GM18951 (cell line): ENCODE data around the gene CENPT.

Source experiments
- POLR2A ChIP-seq: IDR thresholded peaks from 4 replicates; pipeline ENCODE4 v1.6.1; 2011; ENCODE audit warnings: mild to moderate bottlenecking; ENCODE audit not compliant: insufficient read length, insufficient read depth; ENCODE audit errors: extremely low read depth
- in situ Hi-C: fragments of 300-500 bp; cut with MboI; formaldehyde crosslinking; loops from one replicate; pipeline ENCODE4 v1.12.0; 2022; ENCODE audit warnings: low sequenced_read_pairs, mixed read lengths, inconsistent platforms; ENCODE audit not compliant: unreplicated experiment

Gene CENPT

DNA sequence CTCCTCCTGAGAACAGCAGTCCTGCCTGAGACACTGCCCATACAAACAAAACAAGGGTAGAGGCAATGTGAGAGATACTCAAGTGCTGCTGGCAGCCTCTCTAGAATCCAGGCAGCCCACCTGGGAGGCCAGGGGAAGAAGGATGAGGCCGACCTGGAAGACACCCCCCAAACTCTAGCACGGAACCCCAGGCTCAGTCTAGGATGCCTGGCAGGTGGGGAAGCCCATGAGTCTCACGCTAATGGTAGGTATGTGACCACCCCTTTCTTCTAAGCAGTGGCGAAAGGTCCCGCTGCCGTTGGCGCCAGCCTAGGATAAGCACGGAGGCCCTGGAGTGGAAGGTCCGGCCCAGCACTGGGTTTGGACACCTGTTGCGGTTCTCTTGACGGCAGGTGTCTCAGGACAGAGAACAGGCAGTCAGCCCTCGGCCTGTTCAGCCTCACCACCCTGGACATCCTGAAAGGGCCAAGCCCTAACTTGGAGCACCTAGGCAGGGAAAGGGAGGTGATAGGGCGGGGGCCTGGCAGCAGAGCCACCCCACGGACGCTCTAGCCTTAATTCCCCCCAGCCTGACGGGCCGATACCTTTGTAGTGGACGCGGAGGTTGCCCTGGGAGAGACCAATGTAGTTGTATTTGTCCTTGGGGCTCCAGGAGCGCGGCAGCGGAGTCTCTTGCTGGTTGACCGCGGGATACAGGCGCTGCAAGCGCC lies 41.6 kb downstream of the CENPT start:
- in situ Hi-C loops = no loop called here
- TF ChIP-seq POLR2A = no peak

DNA sequence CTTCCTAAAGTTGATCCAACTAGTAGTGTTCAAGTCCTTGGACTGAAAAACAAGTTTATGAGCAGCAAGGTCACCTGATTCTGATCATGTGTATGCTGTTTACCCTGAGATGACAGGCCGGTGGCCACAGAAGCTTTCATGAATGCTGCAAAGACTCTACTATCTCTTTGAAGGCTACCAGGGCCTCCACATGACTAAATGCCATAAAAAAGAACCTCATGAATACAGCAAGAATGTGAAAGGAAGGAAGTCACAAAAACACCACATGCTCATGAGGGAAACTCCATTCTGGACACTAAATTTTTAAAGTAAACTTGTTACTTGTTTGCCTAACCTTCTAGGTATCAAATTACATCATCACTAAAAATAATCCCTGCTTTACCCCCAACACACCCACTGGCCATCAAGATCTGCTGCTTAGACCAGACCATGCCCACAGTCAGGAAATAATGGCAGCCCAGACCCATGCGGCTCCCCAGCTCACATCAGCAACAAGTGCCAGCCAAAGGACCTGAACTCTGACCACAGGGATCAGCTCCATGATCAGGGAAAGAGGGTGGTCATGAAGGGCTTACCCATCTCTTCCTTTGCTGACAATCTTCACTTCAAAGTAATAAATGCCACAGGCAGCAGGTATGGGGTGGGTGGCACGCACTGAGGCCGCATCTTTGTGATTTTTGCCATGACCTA lies 42.5 kb downstream of the CENPT start:
- TF ChIP-seq POLR2A = no peak
- in situ Hi-C loops = no loop called here

DNA sequence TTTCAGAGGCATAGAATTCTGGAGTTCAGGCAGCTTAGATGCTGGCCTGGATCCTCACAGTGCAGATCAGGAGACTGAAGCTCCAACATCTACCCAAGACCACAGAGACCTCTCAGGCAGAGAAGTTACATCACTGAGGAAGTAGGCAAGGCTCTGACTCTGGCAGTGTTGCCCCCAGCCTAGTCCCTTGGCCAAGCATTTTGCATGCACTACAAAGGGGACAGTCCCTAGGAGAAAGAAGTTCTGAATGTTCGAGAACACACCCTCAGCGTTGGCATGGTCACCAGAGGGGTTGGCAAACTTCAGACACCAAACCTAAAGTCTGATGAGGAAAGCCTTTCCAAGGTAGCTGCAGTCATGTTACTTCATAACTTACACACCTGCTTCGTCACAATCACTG lies 43.6 kb downstream of the CENPT start:
- in situ Hi-C loops = no loop called here
- no peak for TF ChIP-seq POLR2A

DNA sequence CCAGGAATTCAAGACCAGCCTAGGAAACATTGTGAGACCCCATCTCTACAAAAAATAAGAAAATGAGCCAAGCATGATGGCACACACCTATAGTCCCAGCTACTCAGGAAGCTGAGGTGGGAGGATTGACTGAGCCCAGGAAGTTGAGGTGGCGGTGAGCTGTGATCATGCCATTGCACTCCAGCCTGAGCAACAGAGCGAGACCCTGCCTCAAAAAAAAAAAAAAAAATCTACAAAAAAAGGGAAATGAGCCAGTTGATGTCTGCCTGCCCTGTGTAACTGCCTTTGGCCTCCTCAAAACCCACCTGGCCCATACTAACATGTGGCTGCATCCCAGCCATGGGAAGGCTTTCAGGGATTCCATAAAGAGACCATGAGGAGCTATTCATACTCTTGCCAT lies 45.6 kb downstream of the CENPT start:
- in situ Hi-C loops = no loop called here

DNA sequence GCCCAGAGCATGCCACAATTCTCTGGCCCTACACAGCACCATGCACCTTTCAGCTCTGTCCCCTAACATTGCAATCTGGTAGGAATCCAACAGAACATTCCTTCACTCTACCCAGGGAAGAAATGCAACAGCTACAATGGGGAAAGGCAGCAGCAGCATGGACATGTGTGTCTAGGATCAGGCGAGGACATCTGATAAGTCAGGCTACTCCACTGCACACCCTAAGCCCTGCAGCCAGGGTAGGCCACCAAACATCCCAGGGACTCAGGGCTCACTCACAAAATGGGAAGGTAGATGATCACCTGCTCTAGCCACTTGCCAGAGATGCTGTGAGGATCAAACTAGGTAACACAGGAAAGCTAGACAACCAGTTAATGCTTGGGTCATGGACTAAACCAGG lies 46.3 kb downstream of the CENPT start:
- TF ChIP-seq POLR2A = no peak
- in situ Hi-C loops = no loop called here

More for the DNA sequence above, 45.6 kb downstream of the CENPT start:
- no peak for TF ChIP-seq POLR2A

DNA sequence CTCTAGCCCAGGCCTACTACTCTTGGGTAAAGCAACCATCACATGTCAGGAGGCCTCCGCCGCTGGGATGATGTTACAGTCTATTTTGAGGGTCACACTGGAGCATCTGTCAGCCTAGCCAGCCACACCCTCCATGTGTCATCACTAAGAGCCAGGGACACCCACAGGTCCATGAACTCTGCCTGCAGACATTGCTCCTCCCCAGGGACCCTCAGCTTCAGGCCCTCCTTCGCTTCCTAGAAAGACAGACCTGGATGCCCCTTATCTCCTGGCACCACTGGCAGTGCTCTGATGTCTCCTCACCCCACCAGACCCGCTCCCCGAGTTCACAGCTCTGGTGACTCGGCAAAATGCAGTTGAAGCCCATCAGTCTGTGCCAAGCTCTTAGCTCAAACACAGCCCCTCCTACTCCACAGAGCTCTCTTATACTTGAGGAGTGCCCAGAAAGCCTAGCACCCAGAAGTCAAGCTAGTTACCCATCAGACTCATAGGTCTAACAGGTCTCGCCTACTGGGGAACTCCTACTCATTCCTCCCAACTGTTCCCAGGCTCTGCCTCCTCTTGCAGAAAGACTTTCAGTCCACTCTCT lies 47.1 kb downstream of the CENPT start:
- no peak for TF ChIP-seq POLR2A
- in situ Hi-C loops = no loop called here

- in situ Hi-C loops = no loop called here
- no peak for TF ChIP-seq POLR2A
These were observed 51.3 kb downstream of the CENPT start for GRCh38 chr16:67796099-67796718.

GRCh38 chr16:67790071-67790470 lies 57.4 kb downstream of the CENPT start:
- TF ChIP-seq POLR2A = no peak
- in situ Hi-C loops = no loop called here

DNA sequence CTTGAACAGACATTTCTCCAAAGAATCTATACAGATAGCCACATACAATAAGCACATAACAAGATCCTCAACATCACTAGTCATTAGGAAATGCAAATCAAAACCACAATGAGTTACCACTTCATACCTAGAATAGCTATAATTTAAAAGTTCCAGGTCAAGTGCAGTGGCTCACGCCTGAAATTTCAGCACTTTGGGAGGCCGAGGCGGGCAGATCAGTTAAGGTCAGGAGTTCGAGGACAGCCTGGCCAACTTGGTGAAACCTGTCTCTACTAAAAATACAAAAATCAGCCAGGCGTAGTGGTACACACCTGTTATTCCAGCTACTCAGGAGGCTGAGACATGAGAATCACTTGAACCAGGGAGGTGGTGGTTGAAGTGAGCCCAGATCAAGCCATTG lies 61.0 kb downstream of the CENPT start:
- in situ Hi-C loops = no loop called here
- no peak for TF ChIP-seq POLR2A

- in situ Hi-C loops = no loop called here
- TF ChIP-seq POLR2A = no peak
These were observed 64.2 kb downstream of the CENPT start for GRCh38 chr16:67783353-67783725.

DNA sequence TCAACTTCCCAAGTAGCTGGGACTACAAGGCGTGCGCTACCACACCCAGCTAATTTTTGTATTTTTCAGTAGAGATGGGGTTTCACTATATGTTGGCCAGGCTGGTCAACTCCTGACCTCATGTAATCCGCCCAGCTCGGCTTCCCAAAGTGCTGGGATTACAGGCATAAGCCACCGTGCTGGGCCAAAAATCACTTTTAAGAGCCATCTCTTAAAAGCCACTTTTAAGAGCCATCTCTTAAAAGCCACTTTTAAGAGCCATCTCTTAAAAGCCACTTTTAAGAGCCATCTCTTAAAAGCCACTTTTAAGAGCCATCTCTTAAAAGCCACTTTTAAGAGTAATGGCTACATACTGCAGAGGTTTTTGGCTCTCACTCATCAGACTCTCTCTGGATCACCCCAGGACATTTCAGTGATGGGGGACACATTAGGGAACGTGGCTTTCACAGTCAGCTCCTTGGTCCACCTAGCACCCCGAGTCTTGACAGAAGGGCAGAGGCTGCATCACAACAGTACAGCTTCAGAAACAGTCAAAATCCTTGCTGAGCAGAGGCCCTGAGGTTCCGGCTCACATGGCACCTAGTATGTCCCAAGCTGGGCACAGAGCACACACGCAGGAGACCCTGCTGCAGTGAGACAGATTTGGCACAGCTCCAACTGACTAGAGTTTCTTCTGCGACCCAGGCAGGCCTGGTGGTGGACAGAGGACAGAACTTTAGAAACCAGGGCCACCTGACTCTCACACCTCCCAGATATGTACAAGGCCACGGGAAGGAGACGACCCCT lies 64.7 kb downstream of the CENPT start:
- in situ Hi-C loops = no loop called here
- TF ChIP-seq POLR2A = no peak

GRCh38 chr16:67781565-67781921 lies 66.0 kb downstream of the CENPT start:
- in situ Hi-C loops = no loop called here
- no peak for TF ChIP-seq POLR2A
